GM12892 (cell line): Measurements from ENCODE around the gene KIF26B.

ENCODE experiments used
- POLR2A ChIP-seq: IDR thresholded peaks from 2 replicates; pipeline ENCODE4 v1.6.1; 2011; ENCODE audit warnings: low read depth, low read length, control low read depth
- POLR2AphosphoS5 ChIP-seq: IDR thresholded peaks from 2 replicates; pipeline ENCODE4 v1.6.1; 2011; ENCODE audit warnings: low read depth, low read length, control low read depth

GRCh38 chr1:245313576-245313975, 158.8 kb downstream of the KIF26B start:
- TF ChIP-seq POLR2A (no peak), POLR2AphosphoS5 (no peak)
